ENCODE data around the gene ANKRD63.

GRCh38 chr15:40273428-40273827 lies 9.4 kb downstream of the ANKRD63 start:
- TF ChIP-seq CTCF (IDR thresholded peaks at IDR 0.05) (no peak), POLR2A (IDR thresholded peaks at IDR 0.05) (no peak)
